Endothelial cell of umbilical vein (primary cell): ENCODE measurements around the gene KRT8. TPM values are rescaled to one million over a fixed set of nuclear protein-coding genes. Genes with fewer than 3 reads are reported as not detected.

Experiments
- BruUV-seq: library from RNA; stranded (reverse); fragments of 400-500 nt; replicated peaks from 2 replicates; lab custom pipeline; 2021; lab: Mats Ljungman, UMichigan
- CTCF ChIA-PET: fragments of 300-600, 350-600 bp; sonication (Branson Sonifier 250); formaldehyde crosslinking; loops from one replicate; lab custom pipeline; 2021; ENCODE audit warnings: antibody characterized with exemption, inconsistent platforms; lab: Charles Lee
- POLR2A ChIA-PET: fragments of 300-600, 350-600 bp; sonication (Branson Sonifier 250); formaldehyde crosslinking; loops from one replicate; lab custom pipeline; 2021; ENCODE audit warnings: antibody characterized with exemption, inconsistent platforms; lab: Charles Lee
- DNase-seq: peaks from one replicate; pipeline ENCODE4 v3.0.0-alpha.2; 2011; ENCODE audit warnings: low read depth, low spot score
- FAIRE-seq: peaks from 2 replicates; lab custom pipeline; 2011; peaks lifted over from hg19 to GRCh38; lab: Jason Lieb, UNC
- H2AFZ ChIP-seq: 2 replicates; pipeline ENCODE4 v1.6.0; 2012; ENCODE audit warnings: low read depth, low read length, control low read depth, inconsistent platforms
- H3K27ac ChIP-seq: 2 replicates; pipeline ENCODE4 v1.5.1; 2011; ENCODE audit warnings: low read depth, mild to moderate bottlenecking, control low read depth, low read length, moderate library complexity; ENCODE audit not compliant: insufficient read depth
- H3K27me3 ChIP-seq, 2 experiments: 2 replicates each; pipeline versions ENCODE4 v1.6.0 to v1.6.1; 2011; ENCODE audit warnings: low read length in 2 of 2, mixed read lengths in 1 of 2; ENCODE audit not compliant: control insufficient read depth in 2 of 2, insufficient read depth in 2 of 2
- H3K36me3 ChIP-seq, 2 experiments: 2 replicates in 1 of 2; 3 replicates in 1 of 2; pipeline ENCODE4 v1.5.1; 2011; ENCODE audit warnings: low read length in 2 of 2, mild to moderate bottlenecking in 1 of 2, moderate library complexity in 1 of 2; ENCODE audit not compliant: control insufficient read depth in 2 of 2, insufficient read depth in 2 of 2; ENCODE audit errors: extremely low read depth in 1 of 2
- H3K4me1 ChIP-seq: 3 replicates; pipeline ENCODE4 v1.5.1; 2011; ENCODE audit warnings: mild to moderate bottlenecking, low read length; ENCODE audit not compliant: control insufficient read depth, insufficient read depth; ENCODE audit errors: extremely low read depth
- H3K4me2 ChIP-seq: 2 replicates; pipeline ENCODE4 v1.6.1; 2011; ENCODE audit warnings: low read length, control low read depth, mixed read lengths; ENCODE audit not compliant: insufficient read depth
- H3K4me3 ChIP-seq, 3 experiments: fragments of 200-600 bp in 1 of 3; sonication (generic), shearing (Covaris generic) in 1 of 3; replicated peaks in 1 of 3; 2 replicates each; pipeline ENCODE4 v1.5.1; 2011 to 2016; ENCODE audit warnings: control low read depth in 3 of 3, low read length in 3 of 3, mild to moderate bottlenecking in 2 of 3, inconsistent platforms in 1 of 3, low read depth in 1 of 3, moderate library complexity in 1 of 3; ENCODE audit not compliant: insufficient read depth in 1 of 3
- H3K79me2 ChIP-seq: 2 replicates; pipeline ENCODE4 v1.6.0; 2012; ENCODE audit warnings: low read length, inconsistent platforms; ENCODE audit not compliant: control insufficient read depth, insufficient read depth
- H3K9ac ChIP-seq: replicated peaks from 2 replicates; pipeline ENCODE3; 2011; ENCODE audit warnings: low read length, control low read depth; ENCODE audit not compliant: insufficient read depth; ENCODE audit errors: extremely low read depth
- H3K9me1 ChIP-seq: replicated peaks from 3 replicates; pipeline ENCODE4 v1.6.0; 2011; ENCODE audit warnings: mild to moderate bottlenecking, low read length; ENCODE audit not compliant: control insufficient read depth, insufficient read depth; ENCODE audit errors: extremely low read depth
- H3K9me3 ChIP-seq: replicated peaks from 2 replicates; pipeline ENCODE4 v1.5.1; 2012; ENCODE audit warnings: low read length, inconsistent platforms; ENCODE audit not compliant: control insufficient read depth, insufficient read depth
- H4K20me1 ChIP-seq: replicated peaks from 2 replicates; pipeline ENCODE3; 2011; ENCODE audit warnings: mild to moderate bottlenecking, low read length; ENCODE audit not compliant: control insufficient read depth, insufficient read depth; ENCODE audit errors: extremely low read depth
- EZH2 ChIP-seq: IDR thresholded peaks from 2 replicates; pipeline ENCODE4 v1.6.1; 2012; ENCODE audit warnings: borderline replicate concordance, low read depth, mild to moderate bottlenecking, moderate library complexity, low read length, inconsistent platforms; ENCODE audit not compliant: severe bottlenecking
- FOS ChIP-seq: IDR thresholded peaks from 2 replicates; pipeline ENCODE4 v1.6.1; 2011; ENCODE audit warnings: mild to moderate bottlenecking, low read length, moderate library complexity, borderline replicate concordance; ENCODE audit not compliant: insufficient read depth
- GATA2 ChIP-seq: IDR thresholded peaks from 2 replicates; pipeline ENCODE4 v1.7.0; 2011; ENCODE audit warnings: low read depth, mild to moderate bottlenecking, moderate library complexity, mixed read lengths, low read length; ENCODE audit not compliant: insufficient read length, insufficient read depth
- JUN ChIP-seq: IDR thresholded peaks from 2 replicates; pipeline ENCODE4 v1.6.1; 2011; ENCODE audit warnings: borderline replicate concordance, low read depth; ENCODE audit not compliant: insufficient read length, insufficient read depth
- MAX ChIP-seq: IDR thresholded peaks from 2 replicates; pipeline ENCODE4 v1.6.1; 2011; ENCODE audit not compliant: insufficient read depth, insufficient read length
- MYC ChIP-seq: IDR thresholded peaks from one replicate; pipeline ENCODE4 v1.6.1; 2011; ENCODE audit warnings: mild to moderate bottlenecking, low read depth, low read length
- POLR2A ChIP-seq: IDR thresholded peaks from 2 replicates; pipeline ENCODE4 v1.6.1; 2012; ENCODE audit warnings: low read depth, mild to moderate bottlenecking, control low read depth, low read length
- POLR2AphosphoS5 ChIP-seq: IDR thresholded peaks from 2 replicates; pipeline ENCODE4 v1.6.1; 2012; ENCODE audit warnings: low read depth, mild to moderate bottlenecking, control low read depth, low read length, moderate library complexity; ENCODE audit not compliant: insufficient read depth
- dilution Hi-C: fragments of 300-500 bp; cut with MboI; formaldehyde crosslinking; loops from one replicate; pipeline ENCODE4 v1.15.0; 2019; ENCODE audit warnings: low sequenced_read_pairs; ENCODE audit not compliant: extremely low pct_ligation_motif_present
- intact Hi-C: fragments of 100-400 bp; cut with micrococcal nuclease; formaldehyde crosslinking; loops from one replicate; pipeline ENCODE4 v1.10.0; 2022
- polyA plus RNA-seq, 4 experiments: library from polyadenylated mRNA; depleted of rRNA in 3 of 4; stranded (reverse) in 3 of 4; unstranded in 1 of 4; fragments of >200 nt; gene quantifications; 2 replicates each; pipeline versions ENCODE4 v1.2.1 to v1.2.3, GENCODE V29; 2011 to 2012; ENCODE audit warnings: missing spikeins in 1 of 4
- total RNA-seq: library from RNA; stranded (reverse); gene quantifications from 2 replicates; pipeline ENCODE4 v1.2.3, GENCODE V29; 2021
- TF ChIP-seq, protein P1 (sequence below), 2 donors: IDR thresholded peaks; 1 replicate in 1 of 2; 2 replicates in 1 of 2; pipeline ENCODE4 v1.5.1; 2011; ENCODE audit warnings: low read length in 2 of 2, mild to moderate bottlenecking in 2 of 2, moderate library complexity in 2 of 2, control low read depth in 1 of 2, inconsistent platforms in 1 of 2, low read depth in 1 of 2; ENCODE audit not compliant: insufficient read depth in 1 of 2; ENCODE audit errors: extremely low read depth in 1 of 2

The KRT8 gene
- total and polyA plus RNA-seq, 2 donors (not counting 3 experiments of a cell fraction or from before 2014, with no cell fraction given): 23.5 to 31.7 TPM

DNA sequence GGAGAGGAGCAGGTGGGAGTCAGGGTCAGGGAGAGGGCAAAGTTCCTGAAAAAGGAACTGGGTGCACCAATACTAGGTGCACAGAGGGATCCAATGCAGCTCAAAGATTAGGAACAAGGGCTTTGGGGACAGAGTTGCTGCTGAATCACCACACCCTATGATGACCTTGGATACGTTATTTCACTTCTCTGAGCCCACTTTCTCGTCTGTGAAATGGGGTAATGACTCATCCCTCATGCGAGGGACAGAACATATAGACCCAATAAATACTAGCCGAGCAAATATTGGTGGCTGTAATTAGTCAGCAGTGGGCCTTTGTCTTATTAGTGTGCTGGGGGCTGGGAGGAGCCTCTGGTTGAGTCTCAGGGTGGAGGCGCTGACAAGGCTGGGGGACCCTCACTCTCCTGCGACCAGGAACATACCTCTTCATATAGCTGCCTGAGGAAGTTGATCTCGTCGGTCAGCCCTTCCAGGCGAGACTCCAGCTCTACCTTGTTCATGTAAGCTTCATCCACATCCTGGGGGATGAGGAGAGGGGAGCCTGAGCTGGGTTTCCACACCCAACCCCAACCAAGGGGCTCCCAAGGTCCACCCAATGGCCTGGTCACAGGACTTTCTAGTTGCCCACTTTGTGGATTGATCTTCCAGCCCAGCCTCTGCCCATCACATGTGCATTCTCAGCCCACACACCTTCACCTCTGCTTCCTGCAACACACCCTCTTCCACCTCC lies 4.5 kb downstream of the KRT8 start:
- no peak overlapping the region for H3K27ac ChIP-seq
- intact Hi-C loops: no loop called here
- H2AFZ ChIP-seq: no peak overlapping the region
- no peaks in the 10 kb centered on the region for H3K9me1 ChIP-seq
- no TSS peak for BruUV-seq
- ChIA-PET POLR2A (no interaction called here), CTCF (interaction anchor here (7.3 kb wide), 1 partner anchor 15 kb away, joined by 72 read pairs; no protein-coding TSS in a partner anchor)
- no peaks in the 10 kb centered on the region for H3K9me3 ChIP-seq
- H3K9ac ChIP-seq: no peak overlapping the region
- DNase-seq (no peak), FAIRE-seq (no peak)
- H3K36me3 ChIP-seq: no peaks in the 10 kb centered on the region
- no peaks in the 10 kb centered on the region for H4K20me1 ChIP-seq
- dilution Hi-C loops: no loop called here
- no peak for TF ChIP-seq POLR2A
- no peak for TF ChIP-seq MAX
- TF ChIP-seq POLR2AphosphoS5: no peak
- TF ChIP-seq, protein P1, sequence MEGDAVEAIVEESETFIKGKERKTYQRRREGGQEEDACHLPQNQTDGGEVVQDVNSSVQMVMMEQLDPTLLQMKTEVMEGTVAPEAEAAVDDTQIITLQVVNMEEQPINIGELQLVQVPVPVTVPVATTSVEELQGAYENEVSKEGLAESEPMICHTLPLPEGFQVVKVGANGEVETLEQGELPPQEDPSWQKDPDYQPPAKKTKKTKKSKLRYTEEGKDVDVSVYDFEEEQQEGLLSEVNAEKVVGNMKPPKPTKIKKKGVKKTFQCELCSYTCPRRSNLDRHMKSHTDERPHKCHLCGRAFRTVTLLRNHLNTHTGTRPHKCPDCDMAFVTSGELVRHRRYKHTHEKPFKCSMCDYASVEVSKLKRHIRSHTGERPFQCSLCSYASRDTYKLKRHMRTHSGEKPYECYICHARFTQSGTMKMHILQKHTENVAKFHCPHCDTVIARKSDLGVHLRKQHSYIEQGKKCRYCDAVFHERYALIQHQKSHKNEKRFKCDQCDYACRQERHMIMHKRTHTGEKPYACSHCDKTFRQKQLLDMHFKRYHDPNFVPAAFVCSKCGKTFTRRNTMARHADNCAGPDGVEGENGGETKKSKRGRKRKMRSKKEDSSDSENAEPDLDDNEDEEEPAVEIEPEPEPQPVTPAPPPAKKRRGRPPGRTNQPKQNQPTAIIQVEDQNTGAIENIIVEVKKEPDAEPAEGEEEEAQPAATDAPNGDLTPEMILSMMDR (IDR thresholded peaks at IDR 0.05; ENCODE audit: extremely low read depth in 1 of 2, insufficient read depth in 1 of 2, low read depth in 1 of 2, low read length in 2 of 2): no peak
- no peak for TF ChIP-seq GATA2
- TF ChIP-seq MYC: no peak
- no peak for TF ChIP-seq EZH2
- TF ChIP-seq FOS: no peak
- no peak for TF ChIP-seq JUN
- H3K27me3 ChIP-seq: no peaks in the 10 kb centered on the region
- H3K79me2 ChIP-seq: no peaks in the 10 kb centered on the region
- H3K4me1 ChIP-seq: peaks cover 10% of the 10 kb centered on the region
- H3K4me2 ChIP-seq: no peak overlapping the region
- H3K4me3 ChIP-seq: no peak overlapping the region
